ENCODE data around the gene SERPING1. TPM values are rescaled to one million over a fixed set of nuclear protein-coding genes. Genes with fewer than 3 reads are reported as not detected.

The SERPING1 gene
- total and polyA plus RNA-seq, 2 of the 13 experiments (the other 11 are each of a cell fraction or from before 2014, with no cell fraction given): 2.0 to 10.4 TPM

GRCh38 chr11:57567515-57568329, 29.8 kb upstream of the SERPING1 start, which contains the start of gene UBE2L6 (continued):
- TF ChIP-seq ZBTB8A (CRISPR knock-in tag; IDR thresholded peaks at IDR 0.05; ENCODE audit: borderline replicate concordance, low read depth) (no peak), NCOA5 (CRISPR knock-in tag; IDR thresholded peaks at IDR 0.05) (no peak), NFYB (CRISPR knock-in tag; IDR thresholded peaks at IDR 0.05) (peak; percentile 15; the same call in 1 of the 2 replicates), ZZZ3 (CRISPR knock-in tag; IDR thresholded peaks at IDR 0.05; ENCODE audit: borderline replicate concordance) (no peak), ZNF598 (CRISPR knock-in tag; IDR thresholded peaks at IDR 0.05; ENCODE audit: borderline replicate concordance) (peak; percentile 86; the same call in 1 of the 2 replicates), ZNF280D (CRISPR knock-in tag; IDR thresholded peaks at IDR 0.05) (peak; percentile 84; the same call in 1 of the 2 replicates), HDAC2 (CRISPR knock-in tag; IDR thresholded peaks at IDR 0.05) (no peak), KDM3A (CRISPR knock-in tag; IDR thresholded peaks at IDR 0.05; ENCODE audit: low read depth) (0 out of 2 replicates have a peak, but pooled peaks have one; percentile 37), SIN3A (IDR thresholded peaks at IDR 0.05; ENCODE audit: borderline replicate concordance, low read depth, low read length) (peak; percentile 54; the same call in 1 of the 2 replicates), FOSL2 (CRISPR knock-in tag; IDR thresholded peaks at IDR 0.05) (0 out of 2 replicates have a peak, but pooled peaks have one; percentile 11), CTCF (CRISPR knock-in tag; IDR thresholded peaks at IDR 0.05) (peak; percentile 95; the same call in 1 of the 2 replicates), FOXC1 (CRISPR knock-in tag; IDR thresholded peaks at IDR 0.05; ENCODE audit: borderline replicate concordance) (peak; percentile 33; the same call in 1 of the 2 replicates), MED8 (CRISPR knock-in tag; IDR thresholded peaks at IDR 0.05; ENCODE audit: insufficient replicate concordance) (no peak)
- TF ChIP-seq, protein P1, sequence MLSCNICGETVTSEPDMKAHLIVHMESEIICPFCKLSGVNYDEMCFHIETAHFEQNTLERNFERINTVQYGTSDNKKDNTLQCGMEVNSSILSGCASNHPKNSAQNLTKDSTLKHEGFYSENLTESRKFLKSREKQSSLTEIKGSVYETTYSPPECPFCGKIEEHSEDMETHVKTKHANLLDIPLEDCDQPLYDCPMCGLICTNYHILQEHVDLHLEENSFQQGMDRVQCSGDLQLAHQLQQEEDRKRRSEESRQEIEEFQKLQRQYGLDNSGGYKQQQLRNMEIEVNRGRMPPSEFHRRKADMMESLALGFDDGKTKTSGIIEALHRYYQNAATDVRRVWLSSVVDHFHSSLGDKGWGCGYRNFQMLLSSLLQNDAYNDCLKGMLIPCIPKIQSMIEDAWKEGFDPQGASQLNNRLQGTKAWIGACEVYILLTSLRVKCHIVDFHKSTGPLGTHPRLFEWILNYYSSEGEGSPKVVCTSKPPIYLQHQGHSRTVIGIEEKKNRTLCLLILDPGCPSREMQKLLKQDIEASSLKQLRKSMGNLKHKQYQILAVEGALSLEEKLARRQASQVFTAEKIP (CRISPR knock-in tag; IDR thresholded peaks at IDR 0.05; ENCODE audit: borderline replicate concordance): no peak
- TF ChIP-seq, protein P2, sequence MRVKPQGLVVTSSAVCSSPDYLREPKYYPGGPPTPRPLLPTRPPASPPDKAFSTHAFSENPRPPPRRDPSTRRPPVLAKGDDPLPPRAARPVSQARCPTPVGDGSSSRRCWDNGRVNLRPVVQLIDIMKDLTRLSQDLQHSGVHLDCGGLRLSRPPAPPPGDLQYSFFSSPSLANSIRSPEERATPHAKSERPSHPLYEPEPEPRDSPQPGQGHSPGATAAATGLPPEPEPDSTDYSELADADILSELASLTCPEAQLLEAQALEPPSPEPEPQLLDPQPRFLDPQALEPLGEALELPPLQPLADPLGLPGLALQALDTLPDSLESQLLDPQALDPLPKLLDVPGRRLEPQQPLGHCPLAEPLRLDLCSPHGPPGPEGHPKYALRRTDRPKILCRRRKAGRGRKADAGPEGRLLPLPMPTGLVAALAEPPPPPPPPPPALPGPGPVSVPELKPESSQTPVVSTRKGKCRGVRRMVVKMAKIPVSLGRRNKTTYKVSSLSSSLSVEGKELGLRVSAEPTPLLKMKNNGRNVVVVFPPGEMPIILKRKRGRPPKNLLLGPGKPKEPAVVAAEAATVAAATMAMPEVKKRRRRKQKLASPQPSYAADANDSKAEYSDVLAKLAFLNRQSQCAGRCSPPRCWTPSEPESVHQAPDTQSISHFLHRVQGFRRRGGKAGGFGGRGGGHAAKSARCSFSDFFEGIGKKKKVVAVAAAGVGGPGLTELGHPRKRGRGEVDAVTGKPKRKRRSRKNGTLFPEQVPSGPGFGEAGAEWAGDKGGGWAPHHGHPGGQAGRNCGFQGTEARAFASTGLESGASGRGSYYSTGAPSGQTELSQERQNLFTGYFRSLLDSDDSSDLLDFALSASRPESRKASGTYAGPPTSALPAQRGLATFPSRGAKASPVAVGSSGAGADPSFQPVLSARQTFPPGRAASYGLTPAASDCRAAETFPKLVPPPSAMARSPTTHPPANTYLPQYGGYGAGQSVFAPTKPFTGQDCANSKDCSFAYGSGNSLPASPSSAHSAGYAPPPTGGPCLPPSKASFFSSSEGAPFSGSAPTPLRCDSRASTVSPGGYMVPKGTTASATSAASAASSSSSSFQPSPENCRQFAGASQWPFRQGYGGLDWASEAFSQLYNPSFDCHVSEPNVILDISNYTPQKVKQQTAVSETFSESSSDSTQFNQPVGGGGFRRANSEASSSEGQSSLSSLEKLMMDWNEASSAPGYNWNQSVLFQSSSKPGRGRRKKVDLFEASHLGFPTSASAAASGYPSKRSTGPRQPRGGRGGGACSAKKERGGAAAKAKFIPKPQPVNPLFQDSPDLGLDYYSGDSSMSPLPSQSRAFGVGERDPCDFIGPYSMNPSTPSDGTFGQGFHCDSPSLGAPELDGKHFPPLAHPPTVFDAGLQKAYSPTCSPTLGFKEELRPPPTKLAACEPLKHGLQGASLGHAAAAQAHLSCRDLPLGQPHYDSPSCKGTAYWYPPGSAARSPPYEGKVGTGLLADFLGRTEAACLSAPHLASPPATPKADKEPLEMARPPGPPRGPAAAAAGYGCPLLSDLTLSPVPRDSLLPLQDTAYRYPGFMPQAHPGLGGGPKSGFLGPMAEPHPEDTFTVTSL (CRISPR knock-in tag; IDR thresholded peaks at IDR 0.05; ENCODE audit: borderline replicate concordance): no peak
